HG03575 (cell line): Measurements from ENCODE around the gene EVX2.

Source experiments
- ATAC-seq: cut with Tn5 transposase; IDR thresholded peaks from one replicate; pipeline ENCODE4 v1.9.1; 2021; ENCODE audit not compliant: unreplicated experiment, insufficient number of reproducible peaks, low FRiP score; ENCODE audit errors: extremely low read depth

Gene EVX2

DNA sequence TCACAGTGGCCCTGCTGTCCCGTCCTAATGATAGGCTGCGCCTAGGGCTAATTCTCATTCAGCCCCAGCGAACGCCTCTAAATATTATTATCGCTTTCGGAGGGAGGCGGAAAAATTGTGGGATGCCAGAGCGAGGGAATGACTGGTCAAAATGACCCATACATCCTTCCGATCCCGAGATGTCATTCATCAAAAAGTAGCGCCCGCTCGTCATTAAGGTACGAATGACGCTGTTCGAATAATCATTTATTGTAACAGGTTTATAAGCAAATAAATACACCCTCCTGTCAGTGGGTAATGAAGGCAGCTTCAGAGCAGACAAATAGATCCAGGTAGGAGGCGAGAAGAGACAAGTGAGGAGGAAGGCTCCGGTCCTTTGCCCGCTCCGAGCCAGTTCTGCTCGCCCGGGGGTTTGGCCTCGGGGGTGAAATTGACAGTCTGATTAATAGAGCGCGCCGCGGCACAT, at the start of gene EVX2:
TSS of gene EVX2 (minus strand) at position 167 of the 466 bp plus-strand sequence. CDS start 186 bp downstream, outside the sequence.
- no peak for ATAC-seq

DNA sequence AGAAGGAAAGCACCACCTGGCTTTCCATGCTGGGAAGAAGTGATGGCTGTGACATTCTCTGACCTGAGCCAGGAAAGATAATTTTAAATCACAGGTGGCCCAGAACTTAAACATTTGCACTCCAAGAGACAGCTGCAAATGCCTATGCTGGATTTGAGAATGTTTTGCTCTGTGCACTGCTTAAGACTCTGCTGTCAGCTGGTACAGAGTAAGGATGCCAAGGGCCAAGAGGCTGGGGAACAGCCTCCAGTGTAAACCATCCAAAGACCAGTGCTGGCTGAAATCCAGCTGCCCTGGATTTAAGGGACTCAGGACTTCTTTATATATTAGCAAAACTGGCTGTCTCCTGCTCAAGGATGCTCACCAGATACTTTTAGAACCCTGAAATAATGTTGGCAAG, 49.6 kb upstream of the EVX2 start:
- ATAC-seq, result no peak

DNA sequence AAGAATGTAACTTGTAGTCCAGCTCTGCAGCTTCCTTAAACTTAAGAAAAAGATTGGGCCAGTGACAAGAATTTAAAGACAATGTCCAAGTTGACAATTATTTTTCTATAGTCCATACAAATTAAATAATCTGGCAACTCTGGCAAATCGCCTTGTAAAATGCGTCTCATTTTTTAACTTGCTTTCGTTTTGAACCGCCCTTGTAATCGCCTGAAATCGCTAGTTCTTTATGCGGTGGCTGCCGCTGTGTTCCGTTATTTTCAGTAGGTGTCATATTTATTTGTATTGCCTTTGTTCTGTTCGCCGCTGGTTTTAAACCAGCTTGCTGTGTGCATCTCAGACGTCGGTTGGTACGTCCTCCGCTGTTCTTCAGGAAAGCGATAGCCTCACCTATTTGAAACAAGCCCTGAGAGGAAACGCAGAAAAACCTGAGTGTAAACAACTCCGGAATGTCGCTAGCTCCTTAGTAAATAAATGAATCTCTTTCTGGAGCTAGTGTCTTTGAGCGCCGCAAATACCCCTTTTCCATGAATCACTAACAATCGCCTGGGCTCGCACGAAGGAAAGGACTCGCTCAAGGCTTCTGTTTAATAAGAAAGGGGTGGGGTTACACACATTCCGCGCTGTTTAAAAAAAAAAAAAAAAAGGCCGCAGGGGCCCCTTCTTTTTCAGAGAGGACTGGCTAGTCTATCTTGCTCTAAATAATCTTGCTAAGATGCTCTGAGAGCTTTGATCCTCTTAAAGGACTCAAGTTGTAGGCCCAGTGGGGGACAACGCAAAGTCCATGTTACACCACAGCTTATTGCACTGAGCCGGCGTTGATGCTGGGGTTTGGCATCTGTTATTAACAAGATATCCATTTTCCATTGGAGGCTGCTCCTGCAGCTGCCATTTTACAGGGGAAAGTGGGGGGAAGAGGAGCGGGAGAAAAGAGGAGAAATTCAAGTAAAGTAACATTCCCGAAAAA, 48.7 kb upstream of the EVX2 start:
- no peak for ATAC-seq

DNA sequence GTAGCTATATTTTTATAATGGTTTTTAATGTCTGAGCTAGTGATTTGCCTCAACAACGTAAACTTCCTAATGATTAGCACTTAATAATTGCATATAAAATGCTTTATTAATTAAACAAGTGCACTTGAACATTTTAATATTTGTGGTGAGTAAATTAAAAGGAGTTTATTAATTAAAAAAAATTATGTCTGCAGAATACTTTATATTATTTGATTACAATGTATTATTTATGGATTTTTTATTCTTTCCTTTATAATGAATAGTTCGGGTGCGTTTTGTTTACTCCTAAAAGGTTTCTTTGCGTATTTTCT, 48.0 kb upstream of the EVX2 start:
- no peak for ATAC-seq

DNA sequence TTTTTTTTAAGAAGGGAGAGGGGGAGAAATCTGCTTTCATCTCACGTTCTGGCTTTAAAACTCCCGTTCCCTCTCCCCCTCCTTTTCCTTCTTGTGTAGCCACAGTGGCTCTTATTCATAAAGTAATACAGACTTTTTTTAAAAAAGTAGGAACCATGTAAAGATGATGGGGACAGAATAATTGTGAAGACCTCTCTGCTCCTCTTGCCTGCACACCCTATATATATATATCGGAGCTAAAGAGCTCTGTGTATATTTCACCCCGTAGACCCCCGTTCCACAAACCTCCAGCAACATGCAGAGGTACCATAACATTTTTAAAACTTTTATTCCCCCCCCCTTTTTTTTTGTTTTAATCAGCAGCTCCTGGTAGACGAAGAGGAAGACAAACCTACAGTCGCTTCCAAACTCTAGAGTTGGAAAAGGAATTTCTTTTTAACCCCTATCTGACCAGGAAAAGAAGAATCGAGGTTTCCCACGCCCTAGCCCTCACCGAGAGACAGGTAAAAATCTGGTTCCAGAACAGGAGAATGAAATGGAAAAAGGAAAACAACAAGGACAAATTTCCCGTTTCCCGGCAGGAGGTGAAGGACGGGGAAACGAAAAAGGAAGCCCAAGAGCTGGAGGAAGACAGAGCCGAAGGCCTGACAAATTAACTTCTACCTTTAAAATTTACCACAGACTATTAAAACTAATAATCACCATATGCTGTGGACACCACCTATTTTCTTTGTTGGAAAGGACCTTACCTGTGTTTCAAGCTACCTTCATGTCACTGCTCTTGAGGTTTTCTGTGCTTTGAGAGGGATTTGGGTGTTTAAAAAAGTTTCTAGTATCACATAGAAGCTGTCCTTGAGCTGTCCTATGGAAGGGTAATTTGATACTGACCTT, 47.4 kb upstream of the EVX2 start:
- no peak for ATAC-seq

DNA sequence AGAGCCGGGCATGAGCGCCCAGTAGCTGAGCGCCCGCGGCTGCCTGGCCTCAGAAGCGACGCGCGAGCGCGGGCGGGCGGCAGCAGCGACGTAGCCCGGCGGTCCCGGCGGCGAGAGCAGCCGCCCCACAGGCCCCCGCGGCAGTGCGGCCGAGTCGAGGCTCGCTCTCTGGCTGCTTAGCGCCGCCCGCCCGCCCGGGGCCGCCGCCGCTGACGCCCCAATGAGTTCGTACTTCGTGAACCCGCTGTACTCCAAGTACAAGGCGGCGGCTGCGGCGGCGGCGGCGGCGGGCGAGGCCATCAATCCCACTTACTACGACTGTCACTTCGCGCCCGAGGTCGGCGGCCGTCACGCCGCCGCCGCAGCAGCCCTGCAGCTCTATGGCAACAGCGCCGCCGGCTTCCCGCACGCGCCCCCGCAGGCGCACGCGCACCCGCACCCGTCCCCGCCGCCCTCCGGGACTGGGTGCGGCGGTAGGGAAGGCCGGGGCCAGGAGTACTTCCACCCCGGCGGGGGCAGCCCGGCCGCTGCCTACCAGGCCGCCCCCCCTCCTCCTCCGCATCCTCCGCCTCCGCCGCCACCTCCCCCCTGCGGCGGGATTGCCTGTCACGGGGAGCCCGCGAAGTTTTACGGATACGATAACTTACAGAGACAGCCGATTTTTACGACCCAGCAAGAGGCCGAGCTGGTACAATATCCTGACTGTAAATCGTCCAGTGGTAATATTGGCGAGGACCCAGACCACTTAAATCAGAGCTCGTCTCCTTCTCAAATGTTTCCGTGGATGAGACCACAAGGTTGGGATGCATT, 46.6 kb upstream of the EVX2 start:
- ATAC-seq, result no peak

DNA sequence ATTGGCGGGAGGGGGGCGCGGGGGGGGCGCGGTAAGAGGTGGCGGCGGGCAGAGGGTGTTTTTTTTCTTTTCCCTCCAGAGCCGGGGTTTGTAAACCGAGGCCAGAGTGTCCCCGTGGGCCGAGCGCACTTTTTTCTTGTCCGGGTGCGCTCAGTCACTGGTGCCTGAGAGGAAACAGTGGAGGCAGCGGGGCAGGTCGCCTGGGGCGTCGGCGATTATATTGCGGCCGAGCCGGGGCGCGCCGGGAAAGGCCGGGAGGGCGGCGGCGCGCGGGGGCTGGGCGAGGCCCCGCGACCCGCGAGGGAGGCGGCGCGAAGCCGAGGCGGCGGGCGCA, 46.0 kb upstream of the EVX2 start:
- no peak for ATAC-seq

DNA sequence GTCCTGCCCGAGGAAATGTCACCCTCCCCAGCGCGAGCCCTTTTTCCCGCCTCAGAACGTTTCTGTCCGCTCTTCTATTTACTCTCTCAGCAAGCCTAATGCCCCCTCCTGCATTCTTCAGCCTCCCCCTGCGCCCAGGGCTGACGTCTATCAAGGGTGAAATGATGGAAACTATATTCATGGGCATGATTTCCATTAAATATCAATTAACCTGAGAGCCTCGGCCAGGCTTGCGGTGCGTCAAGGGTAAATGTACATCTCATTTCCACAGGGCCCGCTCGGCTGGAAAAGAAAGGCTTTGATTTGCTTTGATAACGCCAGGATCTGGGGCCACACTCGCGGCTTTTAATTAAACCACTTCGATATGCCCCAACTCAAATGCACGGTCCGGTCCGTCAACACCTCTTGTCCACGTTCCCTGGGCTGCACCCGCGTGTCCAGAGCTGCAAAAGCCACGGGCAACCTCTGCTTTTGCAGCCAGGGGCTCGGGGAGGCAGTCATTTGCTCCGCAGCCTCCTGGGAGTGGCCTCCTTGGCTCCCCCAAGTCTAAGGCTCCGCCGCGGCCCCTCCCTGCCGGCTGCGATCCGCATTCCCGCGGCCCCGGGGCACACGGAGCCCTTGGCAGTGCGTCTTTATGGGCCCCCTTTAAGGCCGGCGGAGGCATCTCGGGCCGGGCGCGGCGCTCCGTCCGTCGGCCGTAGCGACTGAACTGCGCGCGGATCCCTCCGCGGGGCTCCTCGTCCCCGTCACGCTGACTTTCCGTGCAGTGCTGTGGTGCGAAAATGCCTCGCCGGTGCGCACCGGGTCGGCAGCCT, 45.4 kb upstream of the EVX2 start, which contains the start of gene HOXD8:
TSS of gene HOXD8 (plus strand) at position 724 of the 815 bp plus-strand sequence. CDS start 662 bp downstream, outside the sequence.
- ATAC-seq, result no peak

DNA sequence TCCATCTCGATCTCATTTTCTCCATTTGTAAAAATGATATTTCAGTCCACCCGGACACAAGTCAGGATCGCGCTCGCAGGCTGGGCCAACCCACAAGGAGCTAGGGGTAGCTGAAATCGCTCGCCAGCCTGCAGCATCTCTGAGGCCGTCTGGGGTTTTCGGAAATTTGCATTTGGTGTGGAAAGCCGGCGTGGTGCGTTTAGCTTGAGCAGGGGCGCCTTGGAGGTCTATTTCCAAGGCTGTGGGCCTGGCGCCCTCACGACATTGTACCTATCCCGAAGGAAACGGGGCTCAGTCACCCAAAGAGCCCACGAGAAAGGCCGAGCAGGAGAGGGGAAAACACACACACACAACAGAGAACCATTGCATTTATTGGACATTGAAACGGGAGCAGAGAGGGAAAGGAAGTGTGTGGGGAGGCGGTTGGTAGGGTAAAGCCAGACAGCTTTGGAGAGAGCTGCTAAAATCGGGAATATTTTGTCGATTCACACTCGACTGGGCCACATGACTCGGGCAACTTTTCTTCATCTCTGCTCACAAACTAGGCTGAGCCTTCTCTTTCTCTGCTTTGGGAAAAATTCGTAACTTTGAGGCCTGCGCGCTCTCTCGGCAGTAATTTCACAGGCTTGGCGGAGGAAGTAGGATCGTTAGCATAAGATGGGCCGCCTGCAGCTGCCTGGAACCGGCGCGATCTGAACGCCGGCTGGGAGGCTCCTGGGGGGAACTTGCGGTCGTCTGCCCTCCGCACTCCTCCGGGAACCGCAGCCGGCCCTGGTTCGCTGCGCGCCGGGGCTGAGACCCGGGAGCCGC, 44.6 kb upstream of the EVX2 start:
- ATAC-seq, result no peak

DNA sequence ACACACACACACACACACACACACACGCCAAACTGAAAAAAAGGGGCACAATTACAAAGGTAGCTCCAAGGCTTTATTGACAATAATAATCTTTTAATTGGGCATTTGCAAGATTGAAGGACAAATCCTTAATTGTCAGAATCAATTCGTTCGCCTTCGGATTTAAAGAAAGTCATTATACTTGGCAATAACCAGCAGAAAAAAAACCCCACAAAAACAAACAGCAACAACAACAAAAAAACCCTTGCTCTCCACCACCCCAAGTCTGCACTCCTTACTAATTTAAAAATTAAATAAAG, 44.0 kb upstream of the EVX2 start:
- no peak for ATAC-seq

DNA sequence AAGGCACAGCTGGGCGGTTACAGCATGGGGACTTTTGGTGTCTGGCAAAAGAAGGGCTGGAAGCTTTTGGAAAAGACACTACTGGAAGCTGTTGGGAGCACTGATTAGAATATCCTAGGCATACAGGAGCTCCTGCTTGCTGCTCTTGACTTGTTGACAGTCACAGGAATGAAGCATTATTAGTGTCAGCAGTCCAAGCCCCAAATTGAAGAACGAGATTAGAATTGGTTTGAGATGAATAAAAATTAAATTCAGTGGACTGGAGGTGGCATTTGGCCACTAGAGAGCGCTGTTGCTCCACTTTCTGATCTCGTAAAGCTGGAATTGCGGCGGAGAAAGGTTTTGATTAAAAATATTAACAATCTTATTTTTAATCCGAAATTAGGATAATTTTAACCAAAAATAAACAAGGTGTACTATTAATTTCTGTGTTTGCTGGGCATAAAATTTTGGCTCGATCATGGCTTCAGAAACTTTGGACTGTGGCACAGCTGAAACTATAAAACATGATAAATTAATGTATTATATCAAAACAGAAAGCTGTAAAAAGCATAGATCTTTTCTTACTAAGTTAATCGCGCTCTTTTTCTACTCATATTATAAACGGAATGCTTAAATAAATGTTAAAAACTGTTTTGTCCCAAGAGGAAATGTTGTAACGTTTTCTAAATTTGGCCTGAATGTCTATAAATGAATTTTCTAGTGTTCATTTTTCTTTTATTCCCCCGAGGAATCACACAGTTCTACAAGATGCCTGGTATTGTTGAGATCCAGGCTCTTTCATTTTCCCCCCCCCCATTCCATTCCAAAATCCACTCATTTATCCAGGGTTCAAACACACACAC, 43.4 kb upstream of the EVX2 start:
- ATAC-seq, result no peak

DNA sequence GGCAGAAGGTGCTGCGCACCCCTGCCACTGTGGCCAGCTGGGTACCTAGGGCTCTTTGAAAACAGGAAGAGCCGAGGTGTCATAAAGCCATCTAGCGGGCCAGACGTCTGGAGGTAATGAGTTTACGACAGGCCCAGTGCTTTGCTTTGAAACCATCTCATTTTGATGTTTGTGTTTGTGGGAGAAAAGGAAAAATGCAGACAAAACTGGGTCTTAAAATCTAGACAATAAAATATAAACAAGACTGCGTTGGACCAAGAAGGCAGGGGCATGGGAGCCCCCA, 42.0 kb upstream of the EVX2 start:
- no peak for ATAC-seq

DNA sequence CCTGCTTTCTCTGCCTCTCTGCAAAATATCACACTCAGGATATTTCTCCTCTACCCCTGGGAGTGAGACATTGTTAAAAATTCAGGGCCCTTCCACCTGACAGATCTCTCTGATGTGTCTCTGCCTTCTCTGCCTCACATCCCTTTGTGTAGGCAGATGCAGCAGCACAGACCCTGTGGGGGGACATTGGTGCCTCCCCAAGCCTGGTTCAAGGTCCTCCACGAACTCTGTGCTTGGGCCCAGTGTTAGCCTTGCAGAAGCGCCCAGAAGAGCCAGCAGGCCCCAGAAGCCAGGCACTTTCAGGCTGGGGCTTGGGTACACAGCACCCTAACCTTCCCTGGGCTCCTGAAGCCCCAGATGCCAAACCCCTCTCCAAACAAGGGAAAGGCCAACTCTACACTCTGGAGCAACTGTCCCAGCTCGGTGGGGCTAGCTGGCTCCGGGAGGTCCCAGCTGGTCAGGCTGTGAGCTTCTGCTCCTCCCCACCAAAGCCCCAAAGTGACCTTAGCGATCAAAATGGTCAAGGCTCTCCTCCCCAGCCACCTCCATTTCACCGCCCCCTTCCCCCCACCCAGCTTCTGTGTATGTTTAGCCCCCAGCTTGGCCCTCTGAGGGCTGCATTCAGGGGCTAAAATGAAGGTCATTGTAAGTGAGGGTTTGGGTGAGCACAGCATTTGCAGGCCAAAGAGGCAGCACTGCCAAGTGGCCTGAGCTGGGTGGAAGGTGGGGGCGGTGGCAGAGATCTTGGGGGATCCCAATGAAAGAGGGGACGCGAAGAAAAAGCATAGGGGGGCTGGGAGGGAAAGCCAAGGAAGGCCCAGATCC, 41.4 kb upstream of the EVX2 start:
- ATAC-seq, result no peak

DNA sequence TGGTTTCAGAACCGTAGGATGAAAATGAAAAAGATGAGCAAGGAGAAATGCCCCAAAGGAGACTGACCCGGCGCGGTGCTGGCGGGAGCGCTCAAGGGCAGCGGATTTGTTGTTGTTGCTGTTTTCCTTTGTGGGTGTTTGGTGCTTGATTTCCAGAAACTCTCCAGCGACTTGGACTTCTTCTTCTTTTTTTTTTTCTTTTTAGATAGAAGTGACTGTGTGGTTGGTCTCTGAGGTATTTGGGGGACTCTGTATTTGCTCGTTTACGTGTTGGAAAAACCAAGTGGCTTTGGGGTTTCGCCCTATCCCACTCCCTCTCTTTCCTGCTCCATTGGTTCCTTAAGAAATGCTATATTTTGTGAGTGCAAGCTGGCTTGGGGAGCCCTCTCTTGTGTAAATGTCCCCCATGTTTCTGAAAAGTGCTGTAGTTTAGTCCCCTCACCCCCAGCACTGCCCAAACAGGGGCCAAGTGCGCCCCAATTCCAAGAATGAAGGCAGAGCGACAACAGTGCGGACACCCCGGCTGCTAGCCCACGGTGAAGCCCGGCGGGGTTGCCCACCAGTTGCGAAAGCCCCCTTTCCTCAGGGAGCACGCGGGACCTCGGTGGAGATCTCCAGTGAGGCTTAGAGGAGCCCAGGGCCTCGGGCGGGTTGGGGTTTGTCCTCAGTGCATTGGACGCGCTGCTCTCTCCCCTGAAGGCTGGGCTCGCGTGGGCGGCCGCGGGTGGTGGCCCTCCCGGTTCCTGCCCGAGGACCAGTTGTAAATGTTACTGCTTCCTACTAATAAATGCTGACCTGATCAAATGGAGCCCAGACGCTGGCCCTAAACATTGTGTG, 40.6 kb upstream of the EVX2 start:
- ATAC-seq, result no peak

DNA sequence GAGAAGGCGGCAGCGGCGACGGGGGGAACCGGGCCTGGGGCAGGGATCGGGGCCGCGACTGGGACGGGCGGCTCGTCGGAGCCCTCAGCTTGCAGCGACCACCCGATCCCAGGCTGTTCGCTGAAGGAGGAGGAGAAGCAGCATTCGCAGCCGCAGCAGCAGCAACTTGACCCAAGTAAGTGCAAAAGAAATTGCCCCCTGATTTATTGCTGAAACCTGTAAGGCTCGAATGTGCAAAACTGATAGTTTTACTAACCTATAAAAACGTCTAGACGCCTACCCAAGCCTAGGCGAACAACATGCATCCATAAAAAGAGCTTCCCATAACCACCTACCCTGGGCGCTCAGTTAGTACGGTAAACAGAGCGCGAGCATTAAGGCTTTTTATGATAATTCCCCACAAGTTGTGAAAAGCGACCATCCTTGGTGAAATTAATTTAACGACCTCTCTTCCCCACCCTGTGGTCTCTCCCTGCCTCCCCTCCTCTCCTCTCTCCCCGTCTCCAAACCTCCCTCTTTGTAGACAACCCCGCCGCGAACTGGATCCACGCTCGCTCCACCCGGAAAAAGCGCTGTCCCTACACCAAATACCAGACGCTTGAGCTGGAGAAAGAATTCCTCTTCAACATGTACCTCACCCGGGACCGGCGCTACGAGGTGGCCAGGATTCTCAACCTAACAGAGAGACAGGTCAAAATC, 39.8 kb upstream of the EVX2 start:
- ATAC-seq, result no peak
